Measurements from ENCODE around the gene SEC14L2.

DNA sequence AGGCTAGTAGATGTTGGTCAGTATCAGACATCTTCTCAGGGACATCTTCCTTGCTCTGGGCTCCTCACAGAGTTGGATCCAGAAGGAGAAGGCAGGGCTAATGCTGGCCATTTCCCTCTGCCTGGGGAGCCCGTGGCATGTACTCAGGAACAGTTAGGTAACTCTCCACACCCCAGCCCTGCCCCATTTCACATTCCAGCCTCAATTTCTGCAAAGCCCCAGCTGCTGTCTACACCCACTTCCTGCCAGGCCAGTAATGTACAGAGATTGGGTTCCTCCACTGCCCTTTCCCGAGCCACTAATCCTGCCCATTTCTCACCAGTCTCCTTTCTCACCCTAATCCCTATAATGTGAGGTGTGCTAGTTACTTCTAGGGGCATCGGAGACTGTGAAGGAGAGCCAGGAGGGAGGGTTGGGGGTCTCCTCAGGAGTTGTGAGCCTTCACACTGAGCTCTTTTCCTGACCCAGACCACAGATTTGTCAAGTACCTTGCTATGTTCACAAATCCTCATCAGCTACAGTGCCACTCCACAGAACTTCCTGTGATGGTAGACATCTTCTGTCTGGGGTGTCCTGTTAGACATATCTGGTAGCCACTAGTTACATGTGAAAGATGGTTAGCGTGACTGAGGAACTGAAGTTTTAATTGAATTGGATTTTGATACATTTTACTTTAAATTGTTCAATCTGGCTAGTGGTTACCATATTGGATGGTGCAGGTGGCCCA lies 76.3 kb downstream of the SEC14L2 start:
- TF ChIP-seq POLR2A (IDR thresholded peaks at IDR 0.05; ENCODE audit: borderline replicate concordance, extremely low read depth, insufficient read depth, insufficient read length) (no peak), CTCF (IDR thresholded peaks at IDR 0.05 in 2 of 3, conservative IDR thresholded peaks at IDR 0.05 in 1 of 3; ENCODE audit: borderline replicate concordance in 1 of 3, insufficient read depth in 1 of 3, low read depth in 2 of 3, low read length in 2 of 3) (no peak), POLR2AphosphoS5 (IDR thresholded peaks at IDR 0.05; ENCODE audit: low read depth, low read length) (no peak), EZH2 (IDR thresholded peaks at IDR 0.05) (no peak), ZNF274 (IDR thresholded peaks at IDR 0.05; ENCODE audit: low read depth, low read length) (no peak), CBX3 (IDR thresholded peaks at IDR 0.05; ENCODE audit: low read depth) (no peak), SIN3A (IDR thresholded peaks at IDR 0.05; ENCODE audit: low read depth) (no peak), JUND (IDR thresholded peaks at IDR 0.05) (no peak)

Data from HCT116 (cell line).